GM23338 (cell line): ENCODE data around the gene TBC1D2B. TPM values are rescaled to one million over a fixed set of nuclear protein-coding genes. Genes with fewer than 3 reads are reported as not detected.

Experiments used
- ATAC-seq: fragments of 200-7000 bp; cut with Tn5 transposase; 3 replicates; pipeline ENCODE4 v1.9.1; 2020
- DNase-seq: peaks from one replicate; pipeline ENCODE4 v3.0.0-alpha.2; 2015; ENCODE audit warnings: low spot score
- H2AFZ ChIP-seq: fragments of 200-600 bp; sonication (generic); 2 replicates; pipeline ENCODE4 v1.8.0; 2016; ENCODE audit warnings: antibody characterized with exemption, mild to moderate bottlenecking, moderate library complexity
- H3F3A ChIP-seq: fragments of 200-600 bp; sonication (generic); replicated peaks from 2 replicates; pipeline ENCODE4 v1.8.0; 2017; ENCODE audit warnings: antibody characterized with exemption, mixed run types, low read depth
- H3K27ac ChIP-seq: fragments of 200-600 bp; sonication (generic); 2 replicates; pipeline ENCODE4 v1.6.1; 2016; ENCODE audit warnings: low read depth
- H3K27me3 ChIP-seq: fragments of 200-600 bp; sonication (generic); 2 replicates; pipeline ENCODE4 v1.8.0; 2016; ENCODE audit warnings: mild to moderate bottlenecking, mixed run types, moderate library complexity; ENCODE audit not compliant: insufficient read depth
- H3K36me3 ChIP-seq: fragments of 200-600 bp; sonication (generic); 2 replicates; pipeline ENCODE4 v1.8.0; 2016; ENCODE audit warnings: mild to moderate bottlenecking; ENCODE audit not compliant: insufficient read depth
- H3K4me1 ChIP-seq: fragments of 200-600 bp; sonication (generic); 2 replicates; pipeline ENCODE4 v1.8.0; 2016; ENCODE audit warnings: mild to moderate bottlenecking, moderate library complexity; ENCODE audit not compliant: insufficient read depth
- H3K4me2 ChIP-seq: fragments of 200-600 bp; sonication (generic); 2 replicates; pipeline ENCODE4 v1.7.1; 2017; ENCODE audit warnings: mixed run types
- H3K4me3 ChIP-seq: fragments of 200-600 bp; sonication (generic); 2 replicates; pipeline ENCODE4 v1.6.1; 2016; ENCODE audit warnings: mixed run types
- H3K79me2 ChIP-seq: fragments of 200-600 bp; sonication (generic); replicated peaks from 2 replicates; pipeline ENCODE4 v1.8.0; 2017; ENCODE audit warnings: mild to moderate bottlenecking; ENCODE audit not compliant: insufficient read depth
- H3K9me2 ChIP-seq: fragments of 200-600 bp; sonication (generic); 2 replicates; pipeline ENCODE4 v1.8.0; 2017; ENCODE audit not compliant: insufficient read depth
- H4K20me1 ChIP-seq: fragments of 200-600 bp; sonication (generic); replicated peaks from 2 replicates; pipeline ENCODE4 v1.8.0; 2017; ENCODE audit warnings: mild to moderate bottlenecking; ENCODE audit not compliant: insufficient read depth
- H3K27ac Mint-ChIP-seq: 2 replicates; pipeline ENCODE4 v1.8.0; 2020; ENCODE audit warnings: inconsistent platforms, mild to moderate bottlenecking, moderate library complexity, mixed read lengths
- H3K27me3 Mint-ChIP-seq: 3 replicates; pipeline ENCODE4 v1.8.0; 2022; ENCODE audit warnings: low read depth, mild to moderate bottlenecking, moderate library complexity, mixed read lengths, inconsistent platforms; ENCODE audit not compliant: insufficient read depth, poor library complexity
- H3K36me3 Mint-ChIP-seq: 3 replicates; pipeline ENCODE4 v1.8.0; 2021; ENCODE audit warnings: low read depth, mild to moderate bottlenecking, inconsistent platforms, moderate library complexity, mixed read lengths
- H3K4me1 Mint-ChIP-seq: 3 replicates; pipeline ENCODE4 v1.8.0; 2020; ENCODE audit warnings: mild to moderate bottlenecking, inconsistent platforms, mixed read lengths
- H3K4me3 Mint-ChIP-seq: 3 replicates; pipeline ENCODE4 v1.8.0; 2021; ENCODE audit warnings: moderate library complexity, mild to moderate bottlenecking, inconsistent platforms, mixed read lengths
- H3K9me3 Mint-ChIP-seq: 3 replicates; pipeline ENCODE4 v1.8.0; 2020; ENCODE audit warnings: moderate library complexity, mild to moderate bottlenecking, inconsistent platforms, mixed read lengths
- CREB1 ChIP-seq: fragments of 250-450 bp; sonication (Bioruptor Pico); IDR thresholded peaks from 2 replicates; pipeline ENCODE4 v1.5.0; 2020; ENCODE audit warnings: low read depth, mild to moderate bottlenecking, moderate library complexity
- JUNB ChIP-seq: IDR thresholded peaks from one replicate; pipeline ENCODE4 v1.6.1; 2016; ENCODE audit warnings: antibody characterized with exemption; ENCODE audit not compliant: unreplicated experiment
- POLR2AphosphoS5 ChIP-seq: IDR thresholded peaks from 2 replicates; pipeline ENCODE4 v1.6.1; 2016; ENCODE audit warnings: antibody characterized with exemption, low read depth
- REST ChIP-seq: IDR thresholded peaks from one replicate; pipeline ENCODE4 v1.6.1; 2018; ENCODE audit warnings: antibody characterized with exemption; ENCODE audit not compliant: unreplicated experiment
- ZNF331 ChIP-seq: fragments of 250-450 bp; sonication (Bioruptor Pico); IDR thresholded peaks from 2 replicates; pipeline ENCODE4 v1.5.0; 2020; ENCODE audit warnings: low read depth, mild to moderate bottlenecking, moderate library complexity
- ZNF462 ChIP-seq: fragments of 250-450 bp; sonication (Bioruptor Pico); IDR thresholded peaks from 2 replicates; pipeline ENCODE4 v1.5.0; 2020; ENCODE audit warnings: mild to moderate bottlenecking, moderate library complexity
- polyA plus RNA-seq: library from polyadenylated mRNA; unstranded; fragments of >200 nt; fragmentation: Nextera tagmentation; extraction: Ambion mirVana; gene quantifications from 2 replicates; pipeline ENCODE4 v1.2.1, GENCODE V29; 2016
- total RNA-seq: library from RNA; depleted of rRNA; stranded (reverse); fragments of >200 nt; shearing (Covaris generic); gene quantifications from 2 replicates; pipeline ENCODE4 v1.2.3, GENCODE V29; 2014

The TBC1D2B gene
- total and polyA plus RNA-seq, 2 experiments from 2014 or later = 3.6 to 17.8 TPM

GRCh38 chr15:78100886-78101285, 23.4 kb upstream of the TBC1D2B start:
- no peak overlapping the region for H3K4me3 Mint-ChIP-seq
- H3F3A ChIP-seq = no peaks in the 10 kb centered on the region
- H4K20me1 ChIP-seq = no peaks in the 10 kb centered on the region
- no peak for ATAC-seq
- H3K79me2 ChIP-seq = no peaks in the 10 kb centered on the region
- H3K27me3 Mint-ChIP-seq = peaks cover 8% of the 10 kb centered on the region
- no peaks in the 10 kb centered on the region for H3K9me3 Mint-ChIP-seq
- TF ChIP-seq POLR2AphosphoS5 (no peak), REST (no peak), JUNB (no peak), ZNF331 (CRISPR knock-in tag) (no peak), ZNF462 (CRISPR knock-in tag) (no peak), CREB1 (no peak)
- no peak for DNase-seq
- H3K4me1 ChIP-seq = no peaks in the 10 kb centered on the region
- no peak overlapping the region for H3K4me3 ChIP-seq
- H3K4me1 Mint-ChIP-seq = no peaks in the 10 kb centered on the region
- H3K27ac Mint-ChIP-seq = no peak overlapping the region
- H3K4me2 ChIP-seq = no peak overlapping the region
- H3K27ac ChIP-seq = no peak overlapping the region
- H3K36me3 ChIP-seq = no peaks in the 10 kb centered on the region
- H2AFZ ChIP-seq = no peak overlapping the region
- no peaks in the 10 kb centered on the region for H3K27me3 ChIP-seq
- H3K9me2 ChIP-seq = no peaks in the 10 kb centered on the region
- peaks cover 3% of the 10 kb centered on the region; the same call in 1 of the 3 replicates for H3K36me3 Mint-ChIP-seq
